Measurements from ENCODE around the gene PPM1H. TPM values are rescaled to one million over a fixed set of nuclear protein-coding genes. Genes with fewer than 3 reads are reported as not detected.

Gene PPM1H
- polyA plus RNA-seq, 1 of the 3 experiments (the other 2 are of a cell fraction) = 0.13 TPM

DNA sequence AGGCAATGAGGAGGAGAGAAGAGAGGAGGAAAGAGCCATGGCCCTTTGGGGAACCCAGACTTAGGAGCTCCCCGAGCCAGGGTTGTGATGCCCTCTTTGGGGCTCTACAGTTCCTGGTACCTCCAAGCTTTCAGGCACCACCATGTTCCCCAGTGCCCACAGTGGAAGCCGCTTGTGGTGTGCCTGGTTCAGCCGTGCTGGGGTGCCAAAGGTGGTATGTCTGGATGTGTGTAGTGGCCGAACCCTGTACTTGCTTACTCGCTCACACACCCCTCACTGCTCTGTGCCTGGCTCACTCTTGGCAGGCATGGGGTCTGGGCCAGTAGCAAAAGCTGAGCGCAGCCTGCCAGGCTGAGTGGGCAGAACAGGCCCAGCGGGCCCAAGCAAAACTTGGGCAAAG is 257.6 kb downstream of the PPM1H start:
- H3K4me2 ChIP-seq = no peak overlapping the region
- H2AFZ ChIP-seq (ENCODE audit: low read depth) = no peak overlapping the region
- CTCF ChIA-PET = no interaction called here
- no peak overlapping the region for H3K27ac ChIP-seq (ENCODE audit: low read depth in 2 of 2, low read length in 1 of 2)
- POLR2A ChIA-PET = no interaction called here
- no peaks in the 10 kb centered on the region for H3K36me3 ChIP-seq (replicated peaks in 1 of 2; ENCODE audit: control insufficient read depth in 1 of 2, insufficient read depth in 2 of 2, low read length in 1 of 2)
- no peaks in the 10 kb centered on the region for H3F3A ChIP-seq (replicated peaks; ENCODE audit: insufficient read depth)
- H3K9me2 ChIP-seq = no peaks in the 10 kb centered on the region
- no peak for DNase-seq
- H3K79me2 ChIP-seq (ENCODE audit: insufficient read depth) = no peaks in the 10 kb centered on the region
- no peaks in the 10 kb centered on the region for H3K4me1 ChIP-seq (ENCODE audit: control insufficient read depth in 1 of 2, insufficient read depth in 2 of 2, low read depth in 1 of 2, low read length in 1 of 2)
- TF ChIP-seq, protein P1, sequence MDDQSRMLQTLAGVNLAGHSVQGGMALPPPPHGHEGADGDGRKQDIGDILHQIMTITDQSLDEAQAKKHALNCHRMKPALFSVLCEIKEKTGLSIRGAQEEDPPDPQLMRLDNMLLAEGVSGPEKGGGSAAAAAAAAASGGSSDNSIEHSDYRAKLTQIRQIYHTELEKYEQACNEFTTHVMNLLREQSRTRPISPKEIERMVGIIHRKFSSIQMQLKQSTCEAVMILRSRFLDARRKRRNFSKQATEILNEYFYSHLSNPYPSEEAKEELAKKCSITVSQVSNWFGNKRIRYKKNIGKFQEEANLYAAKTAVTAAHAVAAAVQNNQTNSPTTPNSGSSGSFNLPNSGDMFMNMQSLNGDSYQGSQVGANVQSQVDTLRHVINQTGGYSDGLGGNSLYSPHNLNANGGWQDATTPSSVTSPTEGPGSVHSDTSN (IDR thresholded peaks at IDR 0.05) = no peak
- no peak for TF ChIP-seq GABPA (IDR thresholded peaks at IDR 0.05; ENCODE audit: low read depth)
- no peak for TF ChIP-seq MXI1 (IDR thresholded peaks at IDR 0.05; ENCODE audit: low read depth, low read length)
- no peak for TF ChIP-seq FOSL2 (IDR thresholded peaks at IDR 0.05; ENCODE audit: borderline replicate concordance, low read depth)
- TF ChIP-seq NFIC (IDR thresholded peaks at IDR 0.05; ENCODE audit: borderline replicate concordance) = no peak
- no peak for TF ChIP-seq SMC3 (IDR thresholded peaks at IDR 0.05; ENCODE audit: low read depth, low read length)
- TF ChIP-seq, protein P2, sequence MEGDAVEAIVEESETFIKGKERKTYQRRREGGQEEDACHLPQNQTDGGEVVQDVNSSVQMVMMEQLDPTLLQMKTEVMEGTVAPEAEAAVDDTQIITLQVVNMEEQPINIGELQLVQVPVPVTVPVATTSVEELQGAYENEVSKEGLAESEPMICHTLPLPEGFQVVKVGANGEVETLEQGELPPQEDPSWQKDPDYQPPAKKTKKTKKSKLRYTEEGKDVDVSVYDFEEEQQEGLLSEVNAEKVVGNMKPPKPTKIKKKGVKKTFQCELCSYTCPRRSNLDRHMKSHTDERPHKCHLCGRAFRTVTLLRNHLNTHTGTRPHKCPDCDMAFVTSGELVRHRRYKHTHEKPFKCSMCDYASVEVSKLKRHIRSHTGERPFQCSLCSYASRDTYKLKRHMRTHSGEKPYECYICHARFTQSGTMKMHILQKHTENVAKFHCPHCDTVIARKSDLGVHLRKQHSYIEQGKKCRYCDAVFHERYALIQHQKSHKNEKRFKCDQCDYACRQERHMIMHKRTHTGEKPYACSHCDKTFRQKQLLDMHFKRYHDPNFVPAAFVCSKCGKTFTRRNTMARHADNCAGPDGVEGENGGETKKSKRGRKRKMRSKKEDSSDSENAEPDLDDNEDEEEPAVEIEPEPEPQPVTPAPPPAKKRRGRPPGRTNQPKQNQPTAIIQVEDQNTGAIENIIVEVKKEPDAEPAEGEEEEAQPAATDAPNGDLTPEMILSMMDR (IDR thresholded peaks at IDR 0.05) = no peak
- no peak for TF ChIP-seq RAD21 (IDR thresholded peaks at IDR 0.05; ENCODE audit: low read length)
- no peak for TF ChIP-seq FOXJ3 (CRISPR knock-in tag; IDR thresholded peaks at IDR 0.05)
- TF ChIP-seq, protein P3, sequence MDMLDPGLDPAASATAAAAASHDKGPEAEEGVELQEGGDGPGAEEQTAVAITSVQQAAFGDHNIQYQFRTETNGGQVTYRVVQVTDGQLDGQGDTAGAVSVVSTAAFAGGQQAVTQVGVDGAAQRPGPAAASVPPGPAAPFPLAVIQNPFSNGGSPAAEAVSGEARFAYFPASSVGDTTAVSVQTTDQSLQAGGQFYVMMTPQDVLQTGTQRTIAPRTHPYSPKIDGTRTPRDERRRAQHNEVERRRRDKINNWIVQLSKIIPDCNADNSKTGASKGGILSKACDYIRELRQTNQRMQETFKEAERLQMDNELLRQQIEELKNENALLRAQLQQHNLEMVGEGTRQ (IDR thresholded peaks at IDR 0.05; ENCODE audit: borderline replicate concordance, low read depth, low read length) = no peak
- TF ChIP-seq JUND (IDR thresholded peaks at IDR 0.05) = no peak
- no peak for TF ChIP-seq SIN3A (IDR thresholded peaks at IDR 0.05; ENCODE audit: borderline replicate concordance, low read depth, low read length)
- TF ChIP-seq, protein P4, sequence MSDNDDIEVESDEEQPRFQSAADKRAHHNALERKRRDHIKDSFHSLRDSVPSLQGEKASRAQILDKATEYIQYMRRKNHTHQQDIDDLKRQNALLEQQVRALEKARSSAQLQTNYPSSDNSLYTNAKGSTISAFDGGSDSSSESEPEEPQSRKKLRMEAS (IDR thresholded peaks at IDR 0.05; ENCODE audit: low read depth) = no peak
- no peak for TF ChIP-seq ELF1 (IDR thresholded peaks at IDR 0.05)
- TF ChIP-seq, protein P5, sequence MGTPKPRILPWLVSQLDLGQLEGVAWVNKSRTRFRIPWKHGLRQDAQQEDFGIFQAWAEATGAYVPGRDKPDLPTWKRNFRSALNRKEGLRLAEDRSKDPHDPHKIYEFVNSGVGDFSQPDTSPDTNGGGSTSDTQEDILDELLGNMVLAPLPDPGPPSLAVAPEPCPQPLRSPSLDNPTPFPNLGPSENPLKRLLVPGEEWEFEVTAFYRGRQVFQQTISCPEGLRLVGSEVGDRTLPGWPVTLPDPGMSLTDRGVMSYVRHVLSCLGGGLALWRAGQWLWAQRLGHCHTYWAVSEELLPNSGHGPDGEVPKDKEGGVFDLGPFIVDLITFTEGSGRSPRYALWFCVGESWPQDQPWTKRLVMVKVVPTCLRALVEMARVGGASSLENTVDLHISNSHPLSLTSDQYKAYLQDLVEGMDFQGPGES (IDR thresholded peaks at IDR 0.05; ENCODE audit: low read depth, low read length) = no peak
- no peak for TF ChIP-seq EZH2phosphoT487 (IDR thresholded peaks at IDR 0.05; ENCODE audit: borderline replicate concordance, low read depth)
- TF ChIP-seq, protein P6, sequence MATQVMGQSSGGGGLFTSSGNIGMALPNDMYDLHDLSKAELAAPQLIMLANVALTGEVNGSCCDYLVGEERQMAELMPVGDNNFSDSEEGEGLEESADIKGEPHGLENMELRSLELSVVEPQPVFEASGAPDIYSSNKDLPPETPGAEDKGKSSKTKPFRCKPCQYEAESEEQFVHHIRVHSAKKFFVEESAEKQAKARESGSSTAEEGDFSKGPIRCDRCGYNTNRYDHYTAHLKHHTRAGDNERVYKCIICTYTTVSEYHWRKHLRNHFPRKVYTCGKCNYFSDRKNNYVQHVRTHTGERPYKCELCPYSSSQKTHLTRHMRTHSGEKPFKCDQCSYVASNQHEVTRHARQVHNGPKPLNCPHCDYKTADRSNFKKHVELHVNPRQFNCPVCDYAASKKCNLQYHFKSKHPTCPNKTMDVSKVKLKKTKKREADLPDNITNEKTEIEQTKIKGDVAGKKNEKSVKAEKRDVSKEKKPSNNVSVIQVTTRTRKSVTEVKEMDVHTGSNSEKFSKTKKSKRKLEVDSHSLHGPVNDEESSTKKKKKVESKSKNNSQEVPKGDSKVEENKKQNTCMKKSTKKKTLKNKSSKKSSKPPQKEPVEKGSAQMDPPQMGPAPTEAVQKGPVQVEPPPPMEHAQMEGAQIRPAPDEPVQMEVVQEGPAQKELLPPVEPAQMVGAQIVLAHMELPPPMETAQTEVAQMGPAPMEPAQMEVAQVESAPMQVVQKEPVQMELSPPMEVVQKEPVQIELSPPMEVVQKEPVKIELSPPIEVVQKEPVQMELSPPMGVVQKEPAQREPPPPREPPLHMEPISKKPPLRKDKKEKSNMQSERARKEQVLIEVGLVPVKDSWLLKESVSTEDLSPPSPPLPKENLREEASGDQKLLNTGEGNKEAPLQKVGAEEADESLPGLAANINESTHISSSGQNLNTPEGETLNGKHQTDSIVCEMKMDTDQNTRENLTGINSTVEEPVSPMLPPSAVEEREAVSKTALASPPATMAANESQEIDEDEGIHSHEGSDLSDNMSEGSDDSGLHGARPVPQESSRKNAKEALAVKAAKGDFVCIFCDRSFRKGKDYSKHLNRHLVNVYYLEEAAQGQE (IDR thresholded peaks at IDR 0.05; ENCODE audit: low read depth, low read length) = no peak
- H4K20me1 ChIP-seq (ENCODE audit: insufficient read depth) = no peaks in the 10 kb centered on the region
- no peak overlapping the region for H3K4me3 ChIP-seq (ENCODE audit: low read depth in 2 of 2, low read length in 1 of 2)
- no peak overlapping the region for H3K9ac ChIP-seq
- no peaks in the 10 kb centered on the region for H3K9me3 ChIP-seq
- WGBS (ENCODE audit: low lambda C conversion rate) = 82% methylated on average over 7 of the region's 7 CpGs
- H3K27me3 ChIP-seq (ENCODE audit: insufficient read depth) = no peaks in the 10 kb centered on the region
